ENCODE results near the gene MEAK7. TPM values are rescaled to one million over a fixed set of nuclear protein-coding genes. Genes with fewer than 3 reads are reported as not detected.

MEAK7 gene
- polyA plus RNA-seq, 1 experiment, result 22.8 TPM

GRCh38 chr16:84471316-84471715 is 33.1 kb downstream of the MEAK7 start:
- H3K27me3 ChIP-seq (ENCODE audit: control insufficient read depth, insufficient read depth, low read length), result no peaks in the 10 kb centered on the region
- H3K9me3 ChIP-seq (ENCODE audit: control insufficient read depth, insufficient read depth, low read length), result peaks cover 13% of the 10 kb centered on the region
- no peak for TF ChIP-seq CTCF (IDR thresholded peaks at IDR 0.05; ENCODE audit: low read depth, low read length)
- H3K4me3 ChIP-seq (ENCODE audit: low read depth, low read length), result no peak overlapping the region
- ChIA-PET CTCF (no interaction called here), POLR2A (no interaction called here)
- no peak overlapping the region for H3K27ac ChIP-seq (ENCODE audit: low read depth, low read length)
- DNase-seq (ENCODE audit: low read depth, low spot score), result no peak

GRCh38 chr16:84467709-84468108 is 36.8 kb downstream of the MEAK7 start:
- CTCF ChIA-PET, result no interaction called here
- DNase-seq (ENCODE audit: low read depth, low spot score), result no peak
- TF ChIP-seq CTCF (IDR thresholded peaks at IDR 0.05; ENCODE audit: low read depth, low read length), result no peak
- H3K4me3 ChIP-seq (ENCODE audit: low read depth, low read length), result no peak overlapping the region
- POLR2A ChIA-PET, result no interaction called here
- H3K27ac ChIP-seq (ENCODE audit: low read depth, low read length), result no peak overlapping the region
- H3K9me3 ChIP-seq (ENCODE audit: control insufficient read depth, insufficient read depth, low read length), result peaks cover 13% of the 10 kb centered on the region
- H3K27me3 ChIP-seq (ENCODE audit: control insufficient read depth, insufficient read depth, low read length), result no peaks in the 10 kb centered on the region

GRCh38 chr16:84467256-84467655 is 37.2 kb downstream of the MEAK7 start:
- Histone ChIP-seq H3K9me3 (ENCODE audit: control insufficient read depth, insufficient read depth, low read length) (peaks cover 12% of the 10 kb centered on the region), H3K27ac (ENCODE audit: low read depth, low read length) (no peak overlapping the region), H3K27me3 (ENCODE audit: control insufficient read depth, insufficient read depth, low read length) (no peaks in the 10 kb centered on the region), H3K4me3 (ENCODE audit: low read depth, low read length) (no peak overlapping the region)
- ChIA-PET POLR2A (no interaction called here), CTCF (no interaction called here)
- no peak for DNase-seq (ENCODE audit: low read depth, low spot score)
- no peak for TF ChIP-seq CTCF (IDR thresholded peaks at IDR 0.05; ENCODE audit: low read depth, low read length)

GRCh38 chr16:84466692-84467091 is 37.8 kb downstream of the MEAK7 start:
- ChIA-PET CTCF (interaction anchor here (1.2 kb wide), 1 partner anchor 280 kb away, joined by 3 read pairs; the partner anchor contains the start of gene TAF1C), POLR2A (no interaction called here)
- Histone ChIP-seq H3K9me3 (ENCODE audit: control insufficient read depth, insufficient read depth, low read length) (peaks cover 8% of the 10 kb centered on the region), H3K4me3 (ENCODE audit: low read depth, low read length) (no peak overlapping the region), H3K27me3 (ENCODE audit: control insufficient read depth, insufficient read depth, low read length) (no peaks in the 10 kb centered on the region), H3K27ac (ENCODE audit: low read depth, low read length) (no peak overlapping the region)
- DNase-seq (ENCODE audit: low read depth, low spot score), result no peak
- TF ChIP-seq CTCF (IDR thresholded peaks at IDR 0.05; ENCODE audit: low read depth, low read length), result no peak

- ChIA-PET CTCF (interaction anchor here (0.6 to 1.2 kb wide), 6 partner anchors 13 to 278 kb away, joined by 3 to 6 read pairs (median 3); partner anchors contain the start of gene TAF1C), POLR2A (no interaction called here)
- peaks cover 3% of the 10 kb centered on the region for H3K9me3 ChIP-seq (ENCODE audit: control insufficient read depth, insufficient read depth, low read length)
Observed at GRCh38 chr16:84465154-84465553, 39.3 kb downstream of the MEAK7 start.

More at GRCh38 chr16:84465154-84465553, 39.3 kb downstream of the MEAK7 start:
- no peak for DNase-seq (ENCODE audit: low read depth, low spot score)
- Histone ChIP-seq H3K27me3 (ENCODE audit: control insufficient read depth, insufficient read depth, low read length) (no peaks in the 10 kb centered on the region), H3K27ac (ENCODE audit: low read depth, low read length) (no peak overlapping the region), H3K4me3 (ENCODE audit: low read depth, low read length) (no peak overlapping the region)
- TF ChIP-seq CTCF (IDR thresholded peaks at IDR 0.05; ENCODE audit: low read depth, low read length), result no peak
